ENCODE measurements around the gene PRM3. TPM values are rescaled to one million over a fixed set of nuclear protein-coding genes. Genes with fewer than 3 reads are reported as not detected.

The PRM3 gene
- total RNA-seq (2022; extraction: Qiagen RNA extraction), result not detected in 5 replicates

GRCh38 chr16:11272921-11273720 is at the start of gene PRM3:
Gene PRM3 (minus strand): TSS chr16:11273629. CDS start chr16:11273595, 34 bp downstream.

GRCh38 chr16:11280616-11281522 is 7.4 kb upstream of the PRM3 start, which contains the start of gene PRM1:
Gene PRM1 (minus strand): TSS chr16:11281330. CDS start chr16:11281238, 92 bp downstream.

GRCh38 chr16:11276143-11276895 is 2.9 kb upstream of the PRM3 start, which contains the start of gene PRM2:
Gene PRM2 (minus strand): TSS chr16:11276480. CDS start chr16:11276370, 110 bp downstream.

GRCh38 chr16:11268921-11269375 is 4.5 kb downstream of the PRM3 start, which contains the start of gene TNP2:
Gene TNP2 (minus strand): TSS chr16:11269325. CDS start chr16:11269262, 63 bp downstream.

GRCh38 chr16:11255737-11256660 is 17.4 kb downstream of the PRM3 start, which contains the start of gene SOCS1:
Gene SOCS1 (minus strand): TSS chr16:11256204. CDS start chr16:11255478, 726 bp downstream.

Other genes starting within 250 kb of the PRM3 start
- 2.9 to 11.1 TPM (median 7.7 TPM) in 5 replicates for gene SOCS1, start 17.4 kb downstream of the PRM3 start, total RNA-seq (2022; extraction: Qiagen RNA extraction)
- not detected in 5 replicates for gene TNP2, start 4.3 kb downstream of the PRM3 start, total RNA-seq (2022; extraction: Qiagen RNA extraction)
- gene PRM2, start 2.9 kb upstream of the PRM3 start, total RNA-seq (2022; extraction: Qiagen RNA extraction), result not detected in 5 replicates
- not detected in 5 replicates for gene PRM1, start 7.7 kb upstream of the PRM3 start, total RNA-seq (2022; extraction: Qiagen RNA extraction)
- 25.8 to 34.3 TPM (median 32.6 TPM) in 5 replicates for gene RMI2, start 71.8 kb upstream of the PRM3 start, total RNA-seq (2022; extraction: Qiagen RNA extraction)